H9 (cell line): ENCODE data around the gene GLDC. TPM values are rescaled to one million over a fixed set of nuclear protein-coding genes. Genes with fewer than 3 reads are reported as not detected.

Source experiments
- DNase-seq: peaks from one replicate; pipeline ENCODE4 v3.0.0-alpha.2; 2017
- H2AFZ ChIP-seq: one replicate; pipeline ENCODE4 v1.6.1; 2013; ENCODE audit warnings: mild to moderate bottlenecking, low read length, control low read depth, moderate library complexity
- H2AK5ac ChIP-seq: 2 replicates; pipeline ENCODE4 v1.6.1; 2013; ENCODE audit warnings: low read length, control low read depth, mixed read lengths; ENCODE audit not compliant: insufficient read length
- H2BK120ac ChIP-seq: one replicate; pipeline ENCODE4 v1.6.1; 2013; ENCODE audit warnings: low read depth, mild to moderate bottlenecking, low read length, control low read depth, inconsistent platforms; ENCODE audit not compliant: poor library complexity, severe bottlenecking
- H2BK12ac ChIP-seq: 2 replicates; pipeline ENCODE4 v1.6.1; 2013; ENCODE audit warnings: low read length, control low read depth, mixed read lengths, low read depth; ENCODE audit not compliant: insufficient read length
- H2BK15ac ChIP-seq: 2 replicates; pipeline ENCODE4 v1.6.1; 2013; ENCODE audit warnings: low read depth, low read length, control low read depth
- H2BK20ac ChIP-seq: one replicate; pipeline ENCODE4 v1.6.1; 2013; ENCODE audit warnings: low read depth, mild to moderate bottlenecking, low read length, control low read depth, inconsistent platforms; ENCODE audit not compliant: poor library complexity, severe bottlenecking
- H2BK5ac ChIP-seq: 2 replicates; pipeline ENCODE4 v1.6.1; 2013; ENCODE audit warnings: low read length, control low read depth, mixed read lengths; ENCODE audit not compliant: insufficient read length
- H3K14ac ChIP-seq: 2 replicates; pipeline ENCODE4 v1.6.1; 2013; ENCODE audit warnings: low read length, control low read depth; ENCODE audit not compliant: insufficient read depth
- H3K18ac ChIP-seq: 2 replicates; pipeline ENCODE4 v1.6.1; 2013; ENCODE audit warnings: low read depth, mild to moderate bottlenecking, mixed read lengths, low read length, control low read depth; ENCODE audit not compliant: insufficient read length
- H3K23ac ChIP-seq: 2 replicates; pipeline ENCODE4 v1.6.1; 2013; ENCODE audit warnings: low read length, control low read depth, mixed read lengths, low read depth; ENCODE audit not compliant: insufficient read length
- H3K23me2 ChIP-seq: 2 replicates; pipeline ENCODE4 v1.6.1; 2013; ENCODE audit warnings: low read depth, mild to moderate bottlenecking, mixed read lengths, low read length, control low read depth; ENCODE audit not compliant: insufficient read length, poor library complexity, severe bottlenecking
- H3K27ac ChIP-seq: 2 replicates; pipeline ENCODE4 v1.5.1; 2013; ENCODE audit warnings: low read length, control low read depth, mixed read lengths, low read depth; ENCODE audit not compliant: insufficient read length
- H3K27me3 ChIP-seq: 2 replicates; pipeline ENCODE4 v1.6.1; 2013; ENCODE audit warnings: low read length, control low read depth, inconsistent platforms; ENCODE audit not compliant: insufficient read depth
- H3K4ac ChIP-seq: 2 replicates; pipeline ENCODE4 v1.6.1; 2013; ENCODE audit warnings: low read depth, mild to moderate bottlenecking, control low read depth, inconsistent platforms, low read length, moderate library complexity
- H3K4me1 ChIP-seq: 2 replicates; pipeline ENCODE4 v1.6.1; 2013; ENCODE audit warnings: low read length, control low read depth, inconsistent platforms; ENCODE audit not compliant: insufficient read depth
- H3K4me2 ChIP-seq: 2 replicates; pipeline ENCODE4 v1.6.1; 2013; ENCODE audit warnings: low read length, control low read depth, mixed read lengths; ENCODE audit not compliant: insufficient read length, insufficient read depth
- H3K56ac ChIP-seq: 2 replicates; pipeline ENCODE4 v1.6.1; 2013; ENCODE audit warnings: low read depth, mild to moderate bottlenecking, mixed read lengths, low read length, control low read depth; ENCODE audit not compliant: insufficient read length
- H3K79me1 ChIP-seq: 2 replicates; pipeline ENCODE4 v1.6.1; 2013; ENCODE audit warnings: low read depth, mild to moderate bottlenecking, moderate library complexity, low read length, control low read depth, inconsistent platforms; ENCODE audit not compliant: insufficient read depth, poor library complexity, severe bottlenecking
- H3K79me2 ChIP-seq: 2 replicates; pipeline ENCODE4 v1.6.1; 2013; ENCODE audit warnings: low read length, control low read depth, inconsistent platforms; ENCODE audit not compliant: insufficient read depth
- H3K9ac ChIP-seq: 2 replicates; pipeline ENCODE4 v1.6.1; 2013; ENCODE audit warnings: low read length, control low read depth, mixed read lengths; ENCODE audit not compliant: insufficient read length; ENCODE audit errors: extremely low read depth
- H3K9me3 ChIP-seq: one replicate; pipeline ENCODE4 v1.6.1; 2013; ENCODE audit warnings: low read depth, low read length, inconsistent platforms; ENCODE audit not compliant: control insufficient read depth
- H3T11ph ChIP-seq: one replicate; pipeline ENCODE4 v1.6.1; 2013; ENCODE audit warnings: mild to moderate bottlenecking, low read length, control low read depth, inconsistent platforms
- H4K20me1 ChIP-seq: one replicate; pipeline ENCODE4 v1.6.1; 2013; ENCODE audit not compliant: control insufficient read depth, insufficient read length, insufficient read depth
- H4K5ac ChIP-seq: 2 replicates; pipeline ENCODE4 v1.6.1; 2013; ENCODE audit warnings: low read depth, mild to moderate bottlenecking, mixed read lengths, low read length, control low read depth; ENCODE audit not compliant: insufficient read length
- H4K8ac ChIP-seq: replicated peaks from 2 replicates; pipeline ENCODE4 v1.6.1; 2013; ENCODE audit warnings: low read length, control low read depth, mixed read lengths, low read depth; ENCODE audit not compliant: insufficient read length
- H4K91ac ChIP-seq: 2 replicates; pipeline ENCODE4 v1.6.1; 2013; ENCODE audit warnings: low read depth, mild to moderate bottlenecking, moderate library complexity, mixed read lengths, low read length, control low read depth; ENCODE audit not compliant: insufficient read length
- H3K27ac Mint-ChIP-seq, 3 experiments: 2 replicates in 2 of 3; 3 replicates in 1 of 3; pipeline ENCODE4 v1.8.0; 2020 to 2021; ENCODE audit warnings: mixed read lengths in 3 of 3, mild to moderate bottlenecking in 1 of 3, moderate library complexity in 1 of 3
- H3K27me3 Mint-ChIP-seq: 2 replicates; pipeline ENCODE4 v1.8.0; 2021; ENCODE audit warnings: low read depth, mild to moderate bottlenecking, moderate library complexity, mixed read lengths
- H3K36me3 Mint-ChIP-seq, 3 experiments: 2 replicates in 2 of 3; 3 replicates in 1 of 3; pipeline ENCODE4 v1.8.0; 2020 to 2021; ENCODE audit warnings: low read depth in 3 of 3, mixed read lengths in 3 of 3; ENCODE audit not compliant: insufficient read depth in 1 of 3
- H3K4me1 Mint-ChIP-seq, 2 experiments: 2 replicates each; pipeline ENCODE4 v1.8.0; 2020; ENCODE audit warnings: mixed read lengths in 2 of 2
- H3K4me3 Mint-ChIP-seq, 2 experiments: 2 replicates in 1 of 2; 3 replicates in 1 of 2; pipeline ENCODE4 v1.8.0; 2020 to 2021; ENCODE audit warnings: mild to moderate bottlenecking in 2 of 2, mixed read lengths in 2 of 2, moderate library complexity in 1 of 2
- H3K9me3 Mint-ChIP-seq, 2 experiments: 2 replicates in 1 of 2; 3 replicates in 1 of 2; pipeline ENCODE4 v1.8.0; 2020; ENCODE audit warnings: mild to moderate bottlenecking in 2 of 2, mixed read lengths in 2 of 2, moderate library complexity in 1 of 2
- WGBS: extraction: QIAGEN DNeasy Blood & Tissue Kit; methylation state at CpG from one replicate; pipeline ENCODE4 v1.1.7; 2013; ENCODE audit warnings: missing lambda C conversion rate, low lambda C conversion rate, mixed read lengths; ENCODE audit not compliant: insufficient read length; ENCODE audit errors: extremely low coverage; 5-methylcytosine and 5-hydroxymethylcytosine counted together
- total RNA-seq: library from RNA; stranded (reverse); gene quantifications from 2 replicates; pipeline ENCODE4 v1.2.1, GENCODE V29; 2021
- TF ChIP-seq, protein P1 (sequence below): fragments of 200-600 bp; sonication (generic); conservative IDR thresholded peaks from 3 replicates; pipeline ENCODE4 v1.8.0; 2021; ENCODE audit warnings: antibody characterized with exemption, mild to moderate bottlenecking

Gene GLDC
- total RNA-seq, 1 experiment from 2014 or later = 74.4 TPM

GRCh38 chr9:6611865-6612264, 33.7 kb downstream of the GLDC start:
- Histone ChIP-seq H4K5ac (no peak overlapping the region), H3K14ac (no peak overlapping the region), H2AFZ (no peak overlapping the region), H2BK12ac (no peak overlapping the region), H3K18ac (no peak overlapping the region), H2BK120ac (no peak overlapping the region), H3K27ac (no peak overlapping the region), H3K4ac (no peak overlapping the region), H2BK15ac (no peak overlapping the region), H2AK5ac (no peak overlapping the region), H3K27me3 (no peaks in the 10 kb centered on the region), H2BK20ac (no peak overlapping the region), H3K23me2 (no peaks in the 10 kb centered on the region), H4K8ac (no peak overlapping the region), H3K4me1 (no peaks in the 10 kb centered on the region), H4K91ac (no peak overlapping the region), H3K79me1 (no peaks in the 10 kb centered on the region), H3K4me2 (no peak overlapping the region), H3T11ph (no peak overlapping the region), H4K20me1 (no peaks in the 10 kb centered on the region), H3K9me3 (no peaks in the 10 kb centered on the region), H3K9ac (no peak overlapping the region), H2BK5ac (no peak overlapping the region), H3K79me2 (no peaks in the 10 kb centered on the region; the same call in 1 of the 2 replicates), H3K56ac (no peak overlapping the region), H3K23ac (no peak overlapping the region)
- peaks cover under 1 to 3% of the 10 kb centered on the region in 2 experiments; a peak in 2 of 4 replicates for H3K4me1 Mint-ChIP-seq
- peaks cover 21 to 37% (median 21%) of the 10 kb centered on the region in 3 experiments for H3K36me3 Mint-ChIP-seq
- no CpG with 5 or more reads among the region's 1 CpG for WGBS
- no peak for DNase-seq
- H3K27me3 Mint-ChIP-seq = no peaks in the 10 kb centered on the region
- no peak overlapping the region for H3K4me3 Mint-ChIP-seq
- TF ChIP-seq, protein P1, sequence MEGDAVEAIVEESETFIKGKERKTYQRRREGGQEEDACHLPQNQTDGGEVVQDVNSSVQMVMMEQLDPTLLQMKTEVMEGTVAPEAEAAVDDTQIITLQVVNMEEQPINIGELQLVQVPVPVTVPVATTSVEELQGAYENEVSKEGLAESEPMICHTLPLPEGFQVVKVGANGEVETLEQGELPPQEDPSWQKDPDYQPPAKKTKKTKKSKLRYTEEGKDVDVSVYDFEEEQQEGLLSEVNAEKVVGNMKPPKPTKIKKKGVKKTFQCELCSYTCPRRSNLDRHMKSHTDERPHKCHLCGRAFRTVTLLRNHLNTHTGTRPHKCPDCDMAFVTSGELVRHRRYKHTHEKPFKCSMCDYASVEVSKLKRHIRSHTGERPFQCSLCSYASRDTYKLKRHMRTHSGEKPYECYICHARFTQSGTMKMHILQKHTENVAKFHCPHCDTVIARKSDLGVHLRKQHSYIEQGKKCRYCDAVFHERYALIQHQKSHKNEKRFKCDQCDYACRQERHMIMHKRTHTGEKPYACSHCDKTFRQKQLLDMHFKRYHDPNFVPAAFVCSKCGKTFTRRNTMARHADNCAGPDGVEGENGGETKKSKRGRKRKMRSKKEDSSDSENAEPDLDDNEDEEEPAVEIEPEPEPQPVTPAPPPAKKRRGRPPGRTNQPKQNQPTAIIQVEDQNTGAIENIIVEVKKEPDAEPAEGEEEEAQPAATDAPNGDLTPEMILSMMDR = no peak
- H3K27ac Mint-ChIP-seq = no peak overlapping the region
- H3K9me3 Mint-ChIP-seq = no peaks in the 10 kb centered on the region
